Colonic mucosa (tissue), 4 donors: ENCODE measurements around the gene SARNP. TPM values are rescaled to one million over a fixed set of nuclear protein-coding genes. Genes with fewer than 3 reads are reported as not detected.

ENCODE experiments used
- DNase-seq: peaks from one replicate; pipeline ENCODE4 v3.0.0-alpha.2; 2020
- H3K27ac ChIP-seq: fragments of 200-600 bp; one replicate; pipeline ENCODE4 v1.8.0; 2021
- H3K27me3 ChIP-seq: fragments of 200-600 bp; one replicate; pipeline ENCODE4 v1.8.0; 2021
- H3K36me3 ChIP-seq: fragments of 200-600 bp; one replicate; pipeline ENCODE4 v1.8.0; 2021
- H3K4me1 ChIP-seq: fragments of 200-600 bp; one replicate; pipeline ENCODE4 v1.8.0; 2021; ENCODE audit warnings: mild to moderate bottlenecking
- H3K4me3 ChIP-seq: fragments of 200-600 bp; one replicate; pipeline ENCODE4 v1.8.0; 2021
- H3K9ac ChIP-seq, 2 donors: one replicate each; pipeline ENCODE4 v1.7.0; 2013; ENCODE audit warnings: control low read depth in 2 of 2, low read depth in 2 of 2, low read length in 2 of 2
- H3K9me3 ChIP-seq: fragments of 200-600 bp; one replicate; pipeline ENCODE4 v1.8.0; 2021
- intact Hi-C: fragments of 100-400 bp; cut with DNase I; formaldehyde crosslinking; loops from one replicate; pipeline ENCODE4 v1.14.1; 2022
- total RNA-seq, 2 donors: library from RNA; stranded (reverse); fragmentation: NEBNext Ultra II Directional in 1 of 2; extraction: Animal tissue kit (Norgen Biotek cat#: 25700) in 1 of 2; gene quantifications; one replicate each; pipeline ENCODE4 v1.2.1, GENCODE V29; 2021
- TF ChIP-seq, protein P1 (sequence below): fragments of 200-600 bp; IDR thresholded peaks from one replicate; pipeline ENCODE4 v1.8.0; 2022; ENCODE audit warnings: antibody characterized with exemption, mild to moderate bottlenecking
- donor health status: healthy.
- donor health status: DM: no; HTN: no; CAD: no.
- donor health status: DM: no; HTN: no; CAD: no.

SARNP gene
- total RNA-seq, 2 donors from 2014 or later: 52.3 to 53.0 TPM

DNA sequence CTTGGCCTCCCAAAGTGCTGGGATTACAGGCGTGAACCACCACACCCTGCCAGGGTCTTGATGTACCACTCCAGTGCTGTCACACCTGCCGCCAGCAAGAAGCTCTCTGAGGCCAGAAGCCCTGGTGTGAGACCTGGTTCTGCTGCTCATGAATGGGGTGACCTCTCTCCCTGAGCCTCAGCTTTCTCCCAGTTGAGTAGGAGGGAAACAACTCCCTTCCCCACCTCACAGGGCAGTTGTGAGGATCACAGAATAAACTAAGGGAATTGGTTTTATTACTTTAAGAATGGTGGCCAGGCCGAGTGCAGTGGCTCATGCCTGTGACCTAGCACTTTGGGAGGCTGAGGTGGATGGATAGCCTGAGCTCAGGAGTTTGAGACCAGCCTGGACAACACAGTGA lies 82.9 kb downstream of the SARNP start:
- no peak for DNase-seq
- H3K27me3 ChIP-seq: no peaks in the 10 kb centered on the region
- no peak overlapping the region for H3K9ac ChIP-seq
- no peaks in the 10 kb centered on the region for H3K36me3 ChIP-seq
- no peak overlapping the region for H3K4me3 ChIP-seq
- intact Hi-C loops: no loop called here
- H3K4me1 ChIP-seq: peaks cover 9% of the 10 kb centered on the region
- no peaks in the 10 kb centered on the region for H3K9me3 ChIP-seq
- TF ChIP-seq, protein P1, sequence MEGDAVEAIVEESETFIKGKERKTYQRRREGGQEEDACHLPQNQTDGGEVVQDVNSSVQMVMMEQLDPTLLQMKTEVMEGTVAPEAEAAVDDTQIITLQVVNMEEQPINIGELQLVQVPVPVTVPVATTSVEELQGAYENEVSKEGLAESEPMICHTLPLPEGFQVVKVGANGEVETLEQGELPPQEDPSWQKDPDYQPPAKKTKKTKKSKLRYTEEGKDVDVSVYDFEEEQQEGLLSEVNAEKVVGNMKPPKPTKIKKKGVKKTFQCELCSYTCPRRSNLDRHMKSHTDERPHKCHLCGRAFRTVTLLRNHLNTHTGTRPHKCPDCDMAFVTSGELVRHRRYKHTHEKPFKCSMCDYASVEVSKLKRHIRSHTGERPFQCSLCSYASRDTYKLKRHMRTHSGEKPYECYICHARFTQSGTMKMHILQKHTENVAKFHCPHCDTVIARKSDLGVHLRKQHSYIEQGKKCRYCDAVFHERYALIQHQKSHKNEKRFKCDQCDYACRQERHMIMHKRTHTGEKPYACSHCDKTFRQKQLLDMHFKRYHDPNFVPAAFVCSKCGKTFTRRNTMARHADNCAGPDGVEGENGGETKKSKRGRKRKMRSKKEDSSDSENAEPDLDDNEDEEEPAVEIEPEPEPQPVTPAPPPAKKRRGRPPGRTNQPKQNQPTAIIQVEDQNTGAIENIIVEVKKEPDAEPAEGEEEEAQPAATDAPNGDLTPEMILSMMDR: no peak
- H3K27ac ChIP-seq: no peak overlapping the region

DNA sequence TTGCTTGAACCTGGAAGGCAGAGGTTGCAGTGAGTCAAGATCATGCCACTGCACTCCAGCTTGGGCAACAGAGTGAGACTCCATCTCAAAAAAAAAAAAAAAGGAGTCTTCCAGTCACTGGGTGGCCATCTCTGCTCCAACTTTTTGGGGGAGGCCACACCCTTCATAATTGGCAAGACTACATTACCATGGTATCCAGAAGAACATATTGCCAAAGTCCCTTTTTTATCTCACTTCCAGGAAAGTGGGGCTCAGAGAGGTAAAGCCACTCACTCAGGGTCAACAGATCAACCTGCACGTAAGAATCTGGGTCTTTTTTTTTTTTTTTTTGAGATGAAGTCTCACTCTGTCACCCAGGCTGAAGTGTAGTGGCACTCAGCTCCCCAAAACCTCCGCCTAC lies 83.7 kb downstream of the SARNP start:
- DNase-seq: no peak
- Histone ChIP-seq H3K9ac (no peak overlapping the region), H3K4me1 (peaks cover 9% of the 10 kb centered on the region), H3K9me3 (no peaks in the 10 kb centered on the region), H3K27me3 (no peaks in the 10 kb centered on the region), H3K36me3 (no peaks in the 10 kb centered on the region), H3K27ac (no peak overlapping the region), H3K4me3 (no peak overlapping the region)
- intact Hi-C loops: no loop called here
- TF ChIP-seq, protein P1: no peak

DNA sequence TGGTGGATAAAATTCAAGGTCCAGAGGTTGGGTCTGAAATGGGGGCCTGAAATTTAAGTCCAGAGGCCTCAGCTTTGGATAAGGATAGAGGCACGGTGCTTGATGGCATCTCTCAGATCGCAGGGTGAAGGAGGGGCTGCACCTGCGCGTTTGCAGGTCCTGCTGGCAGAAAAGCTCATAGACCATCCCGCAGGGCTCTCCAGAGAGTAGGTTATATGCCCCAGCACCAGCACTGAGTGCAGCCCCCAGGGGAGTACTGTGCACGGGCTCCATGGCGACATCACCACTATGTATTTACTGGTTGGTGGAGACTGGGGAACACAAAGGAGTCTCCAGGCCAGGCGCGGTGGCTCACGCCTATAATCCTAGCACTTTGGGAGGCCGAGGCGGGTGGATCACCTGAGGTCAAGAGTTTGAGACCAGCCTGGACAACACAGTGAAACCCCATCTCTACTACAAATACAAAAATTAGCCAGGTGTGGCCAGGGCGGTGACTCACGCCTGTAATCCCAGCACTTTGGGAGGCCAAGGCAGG lies 84.4 kb downstream of the SARNP start:
- intact Hi-C loops: no loop called here
- Histone ChIP-seq H3K27ac (no peak overlapping the region), H3K27me3 (no peaks in the 10 kb centered on the region), H3K9me3 (no peaks in the 10 kb centered on the region), H3K9ac (no peak overlapping the region), H3K4me3 (no peak overlapping the region), H3K4me1 (peaks cover 5% of the 10 kb centered on the region), H3K36me3 (no peaks in the 10 kb centered on the region)
- no peak for DNase-seq
- TF ChIP-seq, protein P1: no peak

DNA sequence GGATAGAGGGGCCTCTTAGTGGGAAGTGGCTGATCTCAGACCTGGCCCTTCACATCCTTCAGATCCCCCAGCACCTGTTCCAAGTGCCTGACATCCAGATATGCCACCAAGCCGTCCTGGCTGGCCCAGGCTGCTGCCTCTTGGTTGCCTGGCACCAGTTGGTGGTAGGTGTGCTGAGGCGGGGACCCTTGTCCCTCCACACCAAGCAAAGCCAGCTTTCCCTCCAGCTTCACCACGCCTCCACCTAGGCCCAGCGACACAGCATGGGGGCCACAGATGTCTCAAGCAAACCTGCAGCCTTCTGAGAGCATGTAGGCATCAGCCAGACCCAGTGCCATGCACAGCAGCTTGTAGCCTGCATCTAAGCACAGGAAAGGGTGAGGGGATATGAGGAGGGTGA lies 85.2 kb downstream of the SARNP start:
- DNase-seq: no peak
- Histone ChIP-seq H3K4me1 (no peaks in the 10 kb centered on the region), H3K4me3 (no peak overlapping the region), H3K27me3 (no peaks in the 10 kb centered on the region), H3K36me3 (no peaks in the 10 kb centered on the region), H3K9ac (no peak overlapping the region), H3K27ac (no peak overlapping the region), H3K9me3 (no peaks in the 10 kb centered on the region)
- intact Hi-C loops: no loop called here
- TF ChIP-seq, protein P1: no peak

DNA sequence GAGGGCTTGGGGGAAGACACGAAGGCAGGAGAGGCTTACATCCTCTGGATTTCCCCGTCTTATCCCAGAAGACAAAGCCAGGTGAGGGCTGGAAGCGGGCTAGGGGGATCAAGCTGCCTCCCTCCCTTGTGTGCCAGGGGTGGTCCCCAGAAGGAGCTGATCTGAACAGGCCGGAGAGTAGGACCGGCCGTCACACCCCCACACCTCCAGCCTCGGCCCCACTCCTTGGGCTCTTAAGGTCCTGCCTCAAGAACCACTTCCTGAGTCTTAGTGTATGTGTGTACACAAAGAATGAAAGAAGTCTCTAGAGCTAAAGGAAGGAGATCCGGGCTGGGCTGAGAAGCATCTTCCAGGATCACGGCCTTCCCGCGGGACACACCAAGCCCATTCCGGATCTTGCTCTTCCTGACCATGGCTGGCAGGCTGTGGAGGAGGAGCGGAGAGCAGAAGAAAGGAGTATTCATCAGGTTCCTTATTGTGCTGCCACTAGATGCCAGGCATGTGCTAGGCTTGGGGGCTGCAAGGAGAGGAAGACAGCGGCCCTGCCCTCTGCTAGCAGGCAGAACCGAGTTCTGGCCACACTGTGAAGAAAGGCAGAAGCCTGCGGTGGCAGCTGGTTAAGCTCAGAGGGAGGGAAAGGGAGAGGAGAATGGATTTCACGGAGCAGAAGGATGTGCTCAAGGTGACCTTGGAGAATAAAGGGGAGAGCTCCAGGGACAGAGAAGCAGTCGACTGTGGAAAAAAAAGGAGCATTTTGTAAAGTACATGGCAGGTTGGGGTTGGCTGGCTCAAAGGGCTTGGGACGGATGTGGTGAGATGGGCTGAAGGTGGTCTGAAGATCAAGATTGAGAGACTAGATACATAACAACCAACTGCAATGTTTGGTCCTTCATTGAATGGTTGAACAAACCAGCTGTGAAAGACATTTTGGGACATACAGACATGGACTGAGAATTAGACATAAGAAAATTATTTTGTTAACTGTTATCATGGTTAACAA lies 87.4 kb downstream of the SARNP start:
- Histone ChIP-seq H3K4me3 (peak overlapping the region; percentile 77), H3K9me3 (no peaks in the 10 kb centered on the region), H3K27ac (peak overlapping the region; percentile 99), H3K9ac (peak overlapping the region; percentile 98 to 100), H3K4me1 (no peaks in the 10 kb centered on the region), H3K36me3 (no peaks in the 10 kb centered on the region), H3K27me3 (no peaks in the 10 kb centered on the region)
- peak; percentile 55 for DNase-seq
- TF ChIP-seq, protein P1: no peak
- intact Hi-C loops: no loop called here
